ENCODE results near the gene ZCCHC7. TPM values are rescaled to one million over a fixed set of nuclear protein-coding genes. Genes with fewer than 3 reads are reported as not detected.
A peak's percentile ranks its signal among the peaks of the same experiment; 100 is the strongest.
"Not testable (repeated sequence)": the region's sequence is repeated elsewhere in the genome, so short reads cannot be mapped to it uniquely, and the experiment has no call there.

The ZCCHC7 gene
- total RNA-seq, 1 donor from 2014 or later, result 23.4 TPM

DNA sequence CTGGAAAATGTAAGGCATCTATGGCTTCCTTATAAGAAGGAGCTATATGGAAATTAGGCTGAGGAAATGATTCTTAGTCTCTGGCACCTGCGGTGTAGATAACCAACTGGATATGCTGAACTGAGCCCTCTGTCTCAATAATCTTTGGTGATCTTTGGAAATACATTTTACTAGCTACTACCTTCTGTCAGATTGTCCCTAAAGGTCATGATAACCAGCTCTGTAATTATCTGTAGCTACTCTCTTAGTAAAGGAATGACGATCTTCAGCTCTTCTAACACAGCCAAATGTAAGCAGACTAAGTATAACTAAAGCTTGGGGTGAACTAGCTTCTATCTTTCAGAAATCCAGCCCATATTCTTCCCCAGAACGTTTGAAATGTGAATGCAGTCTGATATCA, 177.2 kb downstream of the ZCCHC7 start:
- DNase-seq, result no peak

GRCh38 chr9:37300620-37301019, 180.2 kb downstream of the ZCCHC7 start:
- no peak for DNase-seq

DNA sequence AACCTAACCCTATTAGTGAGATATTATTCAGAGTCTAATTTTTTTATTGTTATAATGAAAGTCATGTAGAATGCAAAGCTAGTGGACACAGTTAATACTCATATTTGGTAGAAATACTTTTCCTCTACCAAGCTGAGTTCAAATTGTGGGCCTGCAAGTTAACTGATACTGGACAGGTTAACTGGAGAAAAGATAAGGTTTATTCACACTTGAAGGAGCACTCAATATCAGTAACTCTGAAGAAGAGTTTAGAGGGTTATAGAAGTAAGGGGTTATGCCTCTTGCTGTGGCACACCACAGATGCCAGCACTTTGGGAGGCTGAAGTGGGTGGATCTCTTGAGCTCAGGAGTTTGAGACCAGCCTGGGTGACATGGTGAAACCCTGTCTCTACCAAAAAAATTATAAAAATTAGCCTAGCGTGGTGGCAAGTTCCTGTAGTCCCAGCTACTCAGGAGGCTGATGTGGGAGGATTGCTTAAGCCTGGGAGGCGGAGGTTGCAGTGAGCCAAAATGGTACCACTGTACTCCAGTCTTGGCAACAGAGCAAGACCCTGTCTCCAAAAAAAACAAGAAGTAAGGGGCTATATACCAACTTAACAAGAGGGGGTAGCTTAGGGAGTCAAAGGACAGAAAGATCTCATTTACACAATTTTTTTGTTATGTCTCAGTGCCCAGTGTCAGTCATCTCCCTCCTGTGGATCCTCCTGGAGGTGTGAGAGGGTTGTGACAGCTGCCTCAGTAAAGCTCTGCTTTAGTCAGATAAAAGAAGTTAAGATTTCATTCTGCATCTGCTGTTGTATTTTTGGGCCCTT, 180.9 kb downstream of the ZCCHC7 start:
- no peak for DNase-seq

- no peak for DNase-seq
These were observed 181.4 kb downstream of the ZCCHC7 start for GRCh38 chr9:37301854-37302172.

DNA sequence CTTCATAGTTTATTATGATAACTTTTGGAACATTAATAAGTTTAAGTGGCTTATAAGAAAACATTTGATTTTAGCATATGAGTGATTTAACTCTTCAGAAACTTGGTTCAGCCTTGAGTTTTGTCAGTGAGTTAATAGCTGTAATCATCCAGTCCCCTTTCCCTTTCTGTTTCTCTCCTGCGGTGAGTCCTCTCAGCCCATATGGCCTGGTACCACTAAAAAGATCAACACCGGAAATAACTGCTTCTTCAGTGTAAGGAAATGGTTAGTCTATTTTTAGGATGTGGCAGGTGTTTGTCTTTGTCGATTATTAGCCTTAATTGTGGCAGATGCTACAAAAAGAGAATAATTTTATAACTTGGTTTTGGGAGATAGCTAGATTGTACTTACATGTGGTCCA, 181.9 kb downstream of the ZCCHC7 start:
- DNase-seq, result no peak

GRCh38 chr9:37303272-37303671, 182.9 kb downstream of the ZCCHC7 start:
- DNase-seq, result not testable (repeated sequence)

DNA sequence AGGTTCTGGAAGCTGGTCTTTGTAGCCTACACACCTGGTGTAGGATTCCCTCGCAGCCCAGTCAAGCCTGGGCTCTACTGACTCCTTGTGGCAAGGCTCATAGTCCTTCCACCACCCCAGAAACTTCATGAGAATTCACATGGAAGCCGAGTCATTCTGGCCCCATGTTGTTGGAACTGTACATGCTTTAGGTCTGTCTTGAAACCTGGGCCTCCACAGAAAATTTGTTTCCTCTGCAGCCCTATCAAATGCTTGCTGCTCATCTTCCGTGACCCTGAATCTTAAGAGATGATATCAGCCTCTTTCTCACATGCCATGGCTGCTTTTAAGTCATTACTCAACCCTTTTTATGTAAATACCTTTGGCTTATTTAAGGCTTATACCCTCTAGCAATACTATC, 188.8 kb downstream of the ZCCHC7 start:
- DNase-seq, result no peak

- DNase-seq, result no peak
These were observed 191.7 kb downstream of the ZCCHC7 start for GRCh38 chr9:37311938-37312708.

GRCh38 chr9:37324261-37324683, 203.9 kb downstream of the ZCCHC7 start:
- DNase-seq, result peak; percentile 19

GRCh38 chr9:37324691-37325490, 204.5 kb downstream of the ZCCHC7 start:
- DNase-seq, result no peak

DNA sequence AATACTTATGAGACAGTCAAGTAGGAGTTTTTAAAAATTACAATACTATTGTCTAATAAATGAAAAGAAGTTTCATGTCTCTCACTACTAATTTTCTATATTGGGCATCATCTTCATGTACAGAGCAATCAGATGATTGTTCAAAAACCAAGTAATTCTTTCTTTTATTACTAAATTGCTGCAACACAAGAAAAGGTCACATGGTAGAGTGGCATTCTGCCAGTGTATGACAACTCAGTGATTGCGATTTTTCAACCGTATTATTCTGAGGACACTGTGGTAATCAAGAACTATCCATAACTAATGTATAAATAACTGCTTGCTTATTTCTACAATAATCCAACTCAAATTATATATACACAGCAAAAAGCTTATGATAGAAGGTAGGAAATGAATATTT, 205.4 kb downstream of the ZCCHC7 start:
- peak; percentile 20 for DNase-seq

- no peak for DNase-seq
These were observed 207.2 kb downstream of the ZCCHC7 start for GRCh38 chr9:37327553-37327952.

- DNase-seq, result no peak
These were observed 208.3 kb downstream of the ZCCHC7 start for GRCh38 chr9:37328556-37329227.

DNA sequence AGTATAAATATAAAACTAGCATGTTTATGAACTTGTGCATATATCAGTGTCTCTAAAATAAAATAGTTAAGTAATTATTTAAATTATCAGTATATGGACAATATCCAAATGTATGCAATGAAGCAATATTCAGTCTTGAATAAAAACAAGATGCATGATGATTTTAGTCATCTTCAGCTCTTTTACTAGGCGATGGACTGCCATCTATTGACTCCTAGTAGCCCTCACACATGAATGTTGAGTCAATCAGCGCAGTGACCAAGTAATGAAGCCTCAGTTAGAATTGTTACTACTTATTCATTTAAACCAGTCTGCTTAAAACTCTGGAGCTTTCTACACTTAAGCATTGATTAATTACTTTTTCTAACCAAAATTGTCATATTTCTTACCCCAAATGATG, 209.2 kb downstream of the ZCCHC7 start:
- DNase-seq, result no peak

DNA sequence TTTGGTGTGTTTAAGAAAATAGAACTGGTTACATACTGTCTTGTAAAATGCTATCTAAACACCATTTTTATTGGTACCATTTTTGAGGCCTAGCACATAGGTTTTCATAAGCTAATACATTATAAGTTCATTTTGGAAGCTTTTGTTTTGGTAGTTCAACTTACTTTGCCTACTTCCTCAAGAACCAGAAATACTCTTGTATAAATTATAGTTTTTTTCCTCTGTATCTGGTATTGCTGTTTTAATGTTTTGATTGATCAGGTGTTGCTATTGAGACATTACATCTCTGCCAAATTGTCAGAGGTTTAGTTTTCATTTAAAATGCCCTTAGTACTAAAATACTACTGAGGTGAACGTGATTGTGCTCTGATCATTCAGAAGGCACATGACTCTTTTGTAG, 211.5 kb downstream of the ZCCHC7 start:
- DNase-seq, result no peak

- no peak for DNase-seq
These were observed 212.2 kb downstream of the ZCCHC7 start for GRCh38 chr9:37332578-37332977.

DNA sequence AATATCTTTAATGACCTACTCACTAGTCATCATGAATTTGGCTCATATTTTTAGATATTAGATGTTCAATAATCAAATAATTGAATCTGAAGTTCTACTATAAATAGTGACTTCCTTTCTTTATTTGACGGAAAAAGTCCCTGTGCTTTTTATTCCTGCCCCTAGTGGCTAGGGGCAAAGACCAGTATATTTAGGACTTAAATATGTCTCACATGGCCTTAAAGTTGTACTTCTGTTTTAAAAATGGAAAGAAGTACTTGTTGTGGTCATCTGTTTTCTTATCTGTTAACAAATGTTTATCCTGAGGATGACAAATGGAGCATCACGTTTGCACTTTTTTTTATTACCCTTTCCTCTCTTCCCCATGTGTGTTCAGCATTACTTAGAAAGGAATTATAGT, 212.9 kb downstream of the ZCCHC7 start:
- DNase-seq, result no peak

DNA sequence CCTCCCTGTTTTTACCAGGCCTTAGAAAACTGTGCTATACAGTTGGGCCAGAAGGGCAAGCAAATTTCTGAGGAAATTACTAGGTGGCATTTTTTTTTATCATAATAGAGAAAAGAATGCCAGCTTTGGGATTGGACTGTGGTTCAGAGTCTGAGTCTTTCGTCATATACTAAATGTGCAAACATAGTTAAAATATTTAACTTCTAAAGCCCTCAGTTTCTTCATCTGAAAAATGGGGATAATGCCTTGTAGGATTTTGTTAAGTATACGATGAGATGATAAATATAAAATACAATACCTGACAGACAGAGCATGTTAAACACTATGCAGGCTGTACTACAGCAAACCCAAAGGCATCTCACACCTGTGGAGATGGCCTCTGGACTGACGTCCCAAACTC, 214.9 kb downstream of the ZCCHC7 start:
- no peak for DNase-seq

- DNase-seq, result no peak
These were observed 215.8 kb downstream of the ZCCHC7 start for GRCh38 chr9:37336150-37336549.

- DNase-seq, result no peak
These were observed 217.0 kb downstream of the ZCCHC7 start for GRCh38 chr9:37337301-37337890.

GRCh38 chr9:37338218-37338617, 217.8 kb downstream of the ZCCHC7 start:
- DNase-seq, result no peak

DNA sequence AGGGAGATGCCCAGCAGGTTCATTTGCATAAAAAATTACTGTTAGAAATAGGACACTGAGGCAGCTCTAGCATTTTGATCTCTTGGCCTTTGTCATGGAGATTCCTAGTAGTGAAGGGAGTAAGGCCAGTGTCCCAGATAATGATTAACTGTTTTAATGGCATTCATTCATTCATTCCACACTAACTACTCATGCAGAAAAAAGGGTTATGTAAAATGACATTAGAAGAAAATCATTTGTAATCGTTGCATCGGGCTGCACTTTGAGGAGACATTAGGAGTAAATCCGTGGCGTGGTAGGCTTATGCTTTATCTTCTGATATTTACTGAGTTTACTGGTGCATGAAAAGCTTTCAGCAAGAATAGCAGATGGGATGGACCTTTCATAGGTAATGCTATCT, 219.5 kb downstream of the ZCCHC7 start:
- no peak for DNase-seq

Measured in tongue (tissue), 2 donors.